DND-41 (cell line): ENCODE data around the gene RHOD.

Experiments
- ATAC-seq: fragments of 200-7000 bp; cut with Tn5 transposase; 3 replicates; pipeline ENCODE4 v1.9.1; 2021; ENCODE audit warnings: low read depth; ENCODE audit not compliant: insufficient read depth
- DNase-seq: peaks from one replicate; pipeline ENCODE4 v3.0.0-alpha.2; 2020
- H2AFZ ChIP-seq: 2 replicates; pipeline ENCODE4 v1.6.0; 2012; ENCODE audit warnings: low read depth, low read length
- H3K27ac ChIP-seq: 2 replicates; pipeline ENCODE4 v1.5.1; 2012; ENCODE audit warnings: low read length, inconsistent platforms
- H3K27me3 ChIP-seq: fragments of 200-600 bp; sonication (generic); 2 replicates; pipeline ENCODE4 v1.6.0; 2012; ENCODE audit warnings: low read length, mild to moderate bottlenecking, inconsistent platforms; ENCODE audit not compliant: insufficient read depth, poor library complexity
- H3K36me3 ChIP-seq: 2 replicates; pipeline ENCODE4 v1.5.1; 2012; ENCODE audit warnings: low read length, inconsistent platforms; ENCODE audit not compliant: insufficient read depth
- H3K4me1 ChIP-seq: 2 replicates; pipeline ENCODE4 v1.5.1; 2012; ENCODE audit warnings: mild to moderate bottlenecking, low read length; ENCODE audit not compliant: insufficient read depth
- H3K4me2 ChIP-seq: 2 replicates; pipeline ENCODE4 v1.6.0; 2012; ENCODE audit warnings: mild to moderate bottlenecking, moderate library complexity, low read length, inconsistent platforms; ENCODE audit not compliant: insufficient read depth
- H3K4me3 ChIP-seq, 2 experiments: fragments of 200-600 bp in 1 of 2; shearing (Covaris generic) in 1 of 2; 2 replicates each; pipeline ENCODE4 v1.5.1; 2012 to 2016; ENCODE audit warnings: inconsistent platforms in 2 of 2, low read length in 2 of 2, mild to moderate bottlenecking in 2 of 2, low read depth in 1 of 2, moderate library complexity in 1 of 2
- H3K79me2 ChIP-seq: 2 replicates; pipeline ENCODE4 v1.6.0; 2012; ENCODE audit warnings: low read length, inconsistent platforms; ENCODE audit not compliant: insufficient read depth
- H3K9ac ChIP-seq: 2 replicates; pipeline ENCODE4 v1.6.0; 2012; ENCODE audit warnings: low read depth, mild to moderate bottlenecking, inconsistent platforms, low read length, moderate library complexity
- H3K9me3 ChIP-seq: 2 replicates; pipeline ENCODE4 v1.5.1; 2012; ENCODE audit warnings: low read length, moderate library complexity, mild to moderate bottlenecking, inconsistent platforms; ENCODE audit not compliant: insufficient read depth, severe bottlenecking
- H4K20me1 ChIP-seq: 2 replicates; pipeline ENCODE4 v1.6.0; 2012; ENCODE audit warnings: low read length; ENCODE audit not compliant: insufficient read depth
- EZH2 ChIP-seq: IDR thresholded peaks from 3 replicates; pipeline ENCODE4 v1.6.1; 2012; ENCODE audit warnings: borderline replicate concordance, low read depth, mild to moderate bottlenecking, moderate library complexity, low read length, inconsistent platforms; ENCODE audit not compliant: severe bottlenecking
- TF ChIP-seq, protein P1 (sequence below): IDR thresholded peaks from 2 replicates; pipeline ENCODE4 v1.5.1; 2012; ENCODE audit warnings: borderline replicate concordance, low read length, moderate library complexity, mild to moderate bottlenecking; ENCODE audit not compliant: poor library complexity, severe bottlenecking; ENCODE audit errors: extremely low read depth

RHOD gene

DNA sequence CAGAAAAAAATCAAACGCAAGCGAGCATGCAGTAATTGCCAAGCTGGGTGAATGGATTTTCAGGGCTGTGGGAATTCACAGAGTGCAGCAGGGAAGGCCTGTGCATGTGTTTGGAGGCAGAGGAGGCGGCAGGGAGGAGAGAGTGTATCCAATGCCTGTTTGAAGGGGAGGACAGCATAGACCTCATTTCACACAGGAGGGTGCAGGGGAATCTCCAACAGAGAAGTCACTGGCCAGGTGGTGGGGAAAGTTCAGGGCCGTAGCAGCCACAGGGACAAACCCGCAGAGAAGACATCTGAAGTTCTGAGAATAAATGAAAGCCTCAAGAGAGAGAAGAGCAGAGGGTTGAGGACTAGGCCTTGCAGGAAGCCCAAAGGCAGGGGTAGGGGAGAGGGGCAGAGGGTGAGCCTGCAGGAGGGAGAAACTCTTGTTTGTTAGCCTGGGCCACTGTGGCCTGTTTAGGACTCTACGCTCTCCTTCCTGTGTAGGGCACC is 43.2 kb downstream of the RHOD start:
- no peaks in the 10 kb centered on the region for H3K36me3 ChIP-seq
- no peak for TF ChIP-seq EZH2
- TF ChIP-seq, protein P1, sequence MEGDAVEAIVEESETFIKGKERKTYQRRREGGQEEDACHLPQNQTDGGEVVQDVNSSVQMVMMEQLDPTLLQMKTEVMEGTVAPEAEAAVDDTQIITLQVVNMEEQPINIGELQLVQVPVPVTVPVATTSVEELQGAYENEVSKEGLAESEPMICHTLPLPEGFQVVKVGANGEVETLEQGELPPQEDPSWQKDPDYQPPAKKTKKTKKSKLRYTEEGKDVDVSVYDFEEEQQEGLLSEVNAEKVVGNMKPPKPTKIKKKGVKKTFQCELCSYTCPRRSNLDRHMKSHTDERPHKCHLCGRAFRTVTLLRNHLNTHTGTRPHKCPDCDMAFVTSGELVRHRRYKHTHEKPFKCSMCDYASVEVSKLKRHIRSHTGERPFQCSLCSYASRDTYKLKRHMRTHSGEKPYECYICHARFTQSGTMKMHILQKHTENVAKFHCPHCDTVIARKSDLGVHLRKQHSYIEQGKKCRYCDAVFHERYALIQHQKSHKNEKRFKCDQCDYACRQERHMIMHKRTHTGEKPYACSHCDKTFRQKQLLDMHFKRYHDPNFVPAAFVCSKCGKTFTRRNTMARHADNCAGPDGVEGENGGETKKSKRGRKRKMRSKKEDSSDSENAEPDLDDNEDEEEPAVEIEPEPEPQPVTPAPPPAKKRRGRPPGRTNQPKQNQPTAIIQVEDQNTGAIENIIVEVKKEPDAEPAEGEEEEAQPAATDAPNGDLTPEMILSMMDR, result no peak
- H3K27ac ChIP-seq, result peak overlapping the region; percentile 63
- no peaks in the 10 kb centered on the region for H3K79me2 ChIP-seq
- H3K27me3 ChIP-seq, result no peaks in the 10 kb centered on the region
- no peak overlapping the region for H3K4me2 ChIP-seq
- ATAC-seq, result peak; percentile 39
- peak; percentile 32 for DNase-seq
- H3K9ac ChIP-seq, result no peak overlapping the region
- H4K20me1 ChIP-seq, result no peaks in the 10 kb centered on the region
- H3K4me1 ChIP-seq, result peaks cover 27% of the 10 kb centered on the region
- no peaks in the 10 kb centered on the region for H3K9me3 ChIP-seq
- no peak overlapping the region for H3K4me3 ChIP-seq
- H2AFZ ChIP-seq, result no peak overlapping the region

DNA sequence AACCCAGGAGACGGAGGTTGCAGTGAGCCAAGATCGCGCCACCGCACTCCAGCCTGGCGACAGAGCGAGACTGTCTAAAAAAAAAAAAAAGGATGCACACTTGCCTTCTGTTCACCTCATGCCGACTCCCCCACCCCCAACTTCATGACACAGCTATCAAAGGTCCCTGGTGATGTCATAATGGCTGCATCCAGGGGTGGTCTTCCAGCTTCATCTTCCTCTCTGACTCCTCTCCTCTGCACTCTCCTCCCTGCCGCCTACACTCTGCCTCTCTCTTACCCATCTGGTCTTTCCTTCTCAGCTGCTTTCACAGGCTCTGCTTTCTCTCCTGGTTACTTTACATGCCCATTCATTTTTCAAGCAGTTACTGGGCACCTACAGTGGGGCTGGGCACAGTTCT is 46.0 kb downstream of the RHOD start:
- no peak overlapping the region for H3K4me2 ChIP-seq
- ATAC-seq, result no peak
- peaks cover 27% of the 10 kb centered on the region for H3K4me1 ChIP-seq

DNA sequence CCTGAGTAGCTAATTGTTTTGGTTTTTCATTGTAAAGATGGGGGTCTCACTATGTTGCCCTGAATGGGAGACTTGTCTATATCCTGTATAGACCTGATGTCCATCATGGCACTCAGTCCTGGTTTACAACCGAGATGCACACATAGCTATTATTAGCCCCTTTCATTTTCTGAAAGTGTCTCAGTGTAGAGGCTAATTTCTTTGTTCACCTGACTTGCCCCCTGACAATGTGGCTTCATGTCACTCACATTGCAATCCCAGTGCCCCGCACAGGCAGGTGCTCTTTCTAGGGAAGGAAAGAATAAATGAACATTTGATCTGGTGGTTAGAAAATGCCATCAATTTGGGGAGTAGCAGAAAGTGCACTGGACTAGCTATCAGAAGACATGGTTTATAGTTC is 49.3 kb downstream of the RHOD start:
- Histone ChIP-seq H3K4me3 (no peak overlapping the region), H3K9ac (no peak overlapping the region), H3K4me1 (peaks cover 15% of the 10 kb centered on the region), H3K4me2 (no peak overlapping the region), H4K20me1 (no peaks in the 10 kb centered on the region), H3K27ac (no peak overlapping the region), H3K9me3 (no peaks in the 10 kb centered on the region), H3K27me3 (no peaks in the 10 kb centered on the region), H2AFZ (no peak overlapping the region), H3K36me3 (no peaks in the 10 kb centered on the region), H3K79me2 (no peaks in the 10 kb centered on the region)
- no peak for DNase-seq
- ATAC-seq, result no peak
- TF ChIP-seq, protein P1, result no peak
- TF ChIP-seq EZH2, result no peak

More for the DNA sequence above, 46.0 kb downstream of the RHOD start:
- Histone ChIP-seq H3K79me2 (no peaks in the 10 kb centered on the region), H4K20me1 (no peaks in the 10 kb centered on the region), H3K27me3 (no peaks in the 10 kb centered on the region), H3K9ac (no peak overlapping the region), H2AFZ (no peak overlapping the region), H3K9me3 (no peaks in the 10 kb centered on the region), H3K27ac (no peak overlapping the region), H3K36me3 (no peaks in the 10 kb centered on the region), H3K4me3 (no peak overlapping the region)
- TF ChIP-seq, protein P1, result no peak
- no peak for TF ChIP-seq EZH2
- no peak for DNase-seq

DNA sequence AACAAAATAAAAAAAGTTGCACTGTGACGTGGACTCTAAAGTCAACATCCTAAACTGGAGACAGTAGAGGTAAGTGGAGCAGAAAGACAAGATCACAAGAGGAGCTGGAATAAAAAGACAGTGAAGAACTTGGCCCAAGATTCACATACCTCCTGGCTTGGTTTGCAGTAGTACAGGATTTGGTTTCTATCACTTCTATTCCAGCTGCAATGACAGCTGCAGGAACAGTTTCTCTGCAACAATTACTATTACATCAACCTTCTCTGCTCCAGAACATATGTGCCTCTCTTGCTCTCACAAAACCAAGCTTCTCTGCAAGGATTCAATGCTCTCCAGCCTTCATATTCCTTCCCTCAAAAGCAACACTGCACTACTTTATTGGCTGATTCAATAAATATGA is 54.6 kb downstream of the RHOD start:
- Histone ChIP-seq H3K36me3 (no peaks in the 10 kb centered on the region), H3K9ac (no peak overlapping the region), H3K4me2 (no peak overlapping the region), H2AFZ (no peak overlapping the region), H3K79me2 (no peaks in the 10 kb centered on the region), H3K4me3 (no peak overlapping the region), H3K9me3 (no peaks in the 10 kb centered on the region), H4K20me1 (no peaks in the 10 kb centered on the region), H3K4me1 (no peaks in the 10 kb centered on the region), H3K27me3 (no peaks in the 10 kb centered on the region), H3K27ac (no peak overlapping the region)
- no peak for TF ChIP-seq EZH2
- TF ChIP-seq, protein P1, result no peak
- no peak for ATAC-seq
- no peak for DNase-seq
